ENCODE measurements around the gene SLC9A8.

- TF ChIP-seq KDM1A (IDR thresholded peaks at IDR 0.05; ENCODE audit: low read depth): no peak
- TF ChIP-seq POLR2A (IDR thresholded peaks at IDR 0.05; ENCODE audit: low read length): no peak
- TF ChIP-seq, protein P1, sequence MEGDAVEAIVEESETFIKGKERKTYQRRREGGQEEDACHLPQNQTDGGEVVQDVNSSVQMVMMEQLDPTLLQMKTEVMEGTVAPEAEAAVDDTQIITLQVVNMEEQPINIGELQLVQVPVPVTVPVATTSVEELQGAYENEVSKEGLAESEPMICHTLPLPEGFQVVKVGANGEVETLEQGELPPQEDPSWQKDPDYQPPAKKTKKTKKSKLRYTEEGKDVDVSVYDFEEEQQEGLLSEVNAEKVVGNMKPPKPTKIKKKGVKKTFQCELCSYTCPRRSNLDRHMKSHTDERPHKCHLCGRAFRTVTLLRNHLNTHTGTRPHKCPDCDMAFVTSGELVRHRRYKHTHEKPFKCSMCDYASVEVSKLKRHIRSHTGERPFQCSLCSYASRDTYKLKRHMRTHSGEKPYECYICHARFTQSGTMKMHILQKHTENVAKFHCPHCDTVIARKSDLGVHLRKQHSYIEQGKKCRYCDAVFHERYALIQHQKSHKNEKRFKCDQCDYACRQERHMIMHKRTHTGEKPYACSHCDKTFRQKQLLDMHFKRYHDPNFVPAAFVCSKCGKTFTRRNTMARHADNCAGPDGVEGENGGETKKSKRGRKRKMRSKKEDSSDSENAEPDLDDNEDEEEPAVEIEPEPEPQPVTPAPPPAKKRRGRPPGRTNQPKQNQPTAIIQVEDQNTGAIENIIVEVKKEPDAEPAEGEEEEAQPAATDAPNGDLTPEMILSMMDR (IDR thresholded peaks at IDR 0.05): no peak
- no peak for TF ChIP-seq NPAS2 (CRISPR knock-in tag; IDR thresholded peaks at IDR 0.05; ENCODE audit: borderline replicate concordance)
- TF ChIP-seq NR3C1 (IDR thresholded peaks at IDR 0.05): no peak
- no peak for TF ChIP-seq SREBF2 (IDR thresholded peaks at IDR 0.05)
- no peak for TF ChIP-seq JUNB (IDR thresholded peaks at IDR 0.05)
- no peak for TF ChIP-seq PBX3 (IDR thresholded peaks at IDR 0.05)
- TF ChIP-seq SMC3 (IDR thresholded peaks at IDR 0.05): no peak
- no peak for TF ChIP-seq EP300 (IDR thresholded peaks at IDR 0.05)
Observed at GRCh38 chr20:49798718-49799117, 13.9 kb upstream of the SLC9A8 start.
